ENCODE measurements around the gene DCUN1D4.

DCUN1D4 gene

DNA sequence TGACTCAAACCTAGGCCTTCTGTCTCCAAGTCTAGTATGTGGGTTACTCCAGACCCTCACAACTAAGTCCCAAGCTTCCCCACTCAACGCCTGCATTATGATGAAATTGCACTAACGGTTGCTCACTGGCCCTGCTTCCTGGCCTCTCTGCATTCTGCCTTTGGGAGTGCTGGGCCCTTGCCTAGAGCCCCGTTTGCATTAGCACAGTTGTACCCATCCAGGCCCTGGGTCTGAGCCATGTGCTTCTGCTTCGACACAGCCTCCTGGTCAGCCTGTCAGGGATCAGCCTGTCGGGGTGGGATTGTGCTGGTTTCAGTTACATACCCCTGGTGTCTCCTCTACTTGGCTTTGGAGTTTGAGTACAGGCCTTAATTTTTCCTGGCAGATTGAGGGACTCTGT is 58.4 kb downstream of the DCUN1D4 start:
- TF ChIP-seq, protein P1, sequence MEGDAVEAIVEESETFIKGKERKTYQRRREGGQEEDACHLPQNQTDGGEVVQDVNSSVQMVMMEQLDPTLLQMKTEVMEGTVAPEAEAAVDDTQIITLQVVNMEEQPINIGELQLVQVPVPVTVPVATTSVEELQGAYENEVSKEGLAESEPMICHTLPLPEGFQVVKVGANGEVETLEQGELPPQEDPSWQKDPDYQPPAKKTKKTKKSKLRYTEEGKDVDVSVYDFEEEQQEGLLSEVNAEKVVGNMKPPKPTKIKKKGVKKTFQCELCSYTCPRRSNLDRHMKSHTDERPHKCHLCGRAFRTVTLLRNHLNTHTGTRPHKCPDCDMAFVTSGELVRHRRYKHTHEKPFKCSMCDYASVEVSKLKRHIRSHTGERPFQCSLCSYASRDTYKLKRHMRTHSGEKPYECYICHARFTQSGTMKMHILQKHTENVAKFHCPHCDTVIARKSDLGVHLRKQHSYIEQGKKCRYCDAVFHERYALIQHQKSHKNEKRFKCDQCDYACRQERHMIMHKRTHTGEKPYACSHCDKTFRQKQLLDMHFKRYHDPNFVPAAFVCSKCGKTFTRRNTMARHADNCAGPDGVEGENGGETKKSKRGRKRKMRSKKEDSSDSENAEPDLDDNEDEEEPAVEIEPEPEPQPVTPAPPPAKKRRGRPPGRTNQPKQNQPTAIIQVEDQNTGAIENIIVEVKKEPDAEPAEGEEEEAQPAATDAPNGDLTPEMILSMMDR (conservative IDR thresholded peaks at IDR 0.05; ENCODE audit: control insufficient read depth, insufficient read depth, low read depth, low read length) = no peak
- no peak for DNase-seq (ENCODE audit: low read depth)

DNA sequence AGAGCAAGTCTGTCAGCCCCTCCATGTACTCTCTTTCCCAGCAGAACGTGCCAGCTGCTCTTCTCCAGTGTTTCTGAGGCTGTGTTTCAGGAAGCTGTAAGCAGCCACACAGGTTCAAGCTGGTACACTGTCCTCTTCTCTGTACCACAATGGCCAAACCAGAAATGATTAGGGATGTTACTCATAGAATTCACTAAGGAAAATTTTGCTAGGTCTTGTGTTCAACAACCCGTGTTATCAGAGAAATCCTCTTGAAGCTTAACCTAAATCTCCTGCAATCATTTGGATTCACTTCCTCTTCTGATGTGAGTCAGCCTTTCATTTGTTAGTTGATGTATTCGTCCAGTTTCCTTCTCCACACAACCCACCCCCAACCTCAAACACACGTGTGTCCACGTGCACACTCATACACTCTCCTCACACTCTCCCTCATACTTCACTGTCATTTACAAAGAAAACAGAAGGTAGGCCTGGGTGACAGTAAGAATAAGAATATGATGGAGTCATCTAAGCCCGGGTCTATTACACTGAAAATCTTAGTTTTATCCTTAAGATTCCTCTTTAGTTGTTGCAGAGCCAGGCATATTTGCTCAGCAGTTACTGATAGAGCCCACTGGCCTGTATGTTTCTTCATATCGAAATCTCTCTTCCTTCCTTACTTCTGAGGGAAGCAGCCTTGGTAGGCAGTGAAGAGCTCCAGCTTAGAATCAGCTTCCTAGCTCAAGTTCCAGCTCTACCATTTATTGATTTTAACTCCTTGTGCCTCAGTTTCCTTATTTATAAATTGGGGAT is 63.4 kb downstream of the DCUN1D4 start:
- TF ChIP-seq, protein P1 (conservative IDR thresholded peaks at IDR 0.05; ENCODE audit: control insufficient read depth, insufficient read depth, low read depth, low read length) = no peak
- peak; percentile 2 for DNase-seq (ENCODE audit: low read depth)
- H3K4me3 ChIP-seq (ENCODE audit: control insufficient read depth, low read depth, low read length) = no peak overlapping the region

More for the DNA sequence above, 58.4 kb downstream of the DCUN1D4 start:
- H3K4me3 ChIP-seq (ENCODE audit: control insufficient read depth, low read depth, low read length) = no peak overlapping the region

DNA sequence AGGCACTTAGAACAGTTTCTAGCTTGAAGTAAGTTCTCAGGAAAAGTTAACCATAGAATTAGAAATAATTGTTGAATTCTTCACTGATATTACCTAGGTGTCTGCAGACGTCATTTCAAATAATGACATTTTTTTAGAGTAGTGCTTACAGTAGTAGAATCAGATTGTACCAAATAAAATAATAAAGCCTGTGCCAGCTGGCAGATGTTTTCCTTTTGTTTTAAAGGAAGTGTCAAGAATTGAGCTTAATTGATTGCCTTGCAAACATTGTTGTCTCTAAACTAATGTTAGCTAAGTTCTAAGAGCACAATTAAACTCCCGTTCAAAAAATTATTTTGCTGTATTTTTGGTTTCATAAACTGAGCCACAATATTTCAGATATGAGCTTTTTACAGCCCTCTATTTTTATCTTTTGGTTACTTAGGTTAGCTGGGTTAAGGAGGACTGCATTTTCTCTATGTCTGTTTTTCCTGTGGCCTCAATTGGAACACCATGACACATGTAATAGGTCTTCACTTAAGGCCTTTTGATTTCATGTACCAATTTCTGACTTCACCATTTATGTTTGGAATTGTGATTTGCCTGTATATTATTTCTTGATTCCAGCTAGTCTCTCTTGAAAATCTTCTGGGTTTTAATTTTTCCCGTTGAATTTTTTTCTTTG is 64.2 kb downstream of the DCUN1D4 start:
- no peak for DNase-seq (ENCODE audit: low read depth)
- H3K4me3 ChIP-seq (ENCODE audit: control insufficient read depth, low read depth, low read length) = no peak overlapping the region
- TF ChIP-seq, protein P1 (conservative IDR thresholded peaks at IDR 0.05; ENCODE audit: control insufficient read depth, insufficient read depth, low read depth, low read length) = no peak

DNA sequence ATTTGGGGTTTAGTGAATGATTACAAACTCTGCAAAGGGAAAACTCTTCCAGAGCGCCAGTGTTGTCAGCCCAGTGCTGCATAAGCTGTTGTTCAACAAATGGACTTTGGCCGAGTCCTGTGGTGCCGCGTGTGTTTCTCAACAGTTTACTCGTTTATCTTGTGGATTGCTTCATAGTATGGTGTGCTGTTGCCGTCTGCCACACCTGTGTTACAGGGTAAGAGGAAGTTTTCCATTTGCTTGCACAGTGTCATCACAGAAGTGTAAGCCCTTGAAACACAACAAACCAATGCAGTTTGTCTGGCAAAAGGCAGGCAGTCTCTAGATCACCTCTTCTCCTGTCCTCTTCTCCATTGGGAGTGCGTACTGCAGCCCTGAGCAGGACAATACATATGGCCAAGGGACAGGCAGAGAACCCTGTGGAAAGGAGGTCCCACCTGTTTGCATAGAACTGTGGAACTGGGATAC is 66.3 kb downstream of the DCUN1D4 start:
- TF ChIP-seq, protein P1 (conservative IDR thresholded peaks at IDR 0.05; ENCODE audit: control insufficient read depth, insufficient read depth, low read depth, low read length) = no peak
- no peak for DNase-seq (ENCODE audit: low read depth)

DNA sequence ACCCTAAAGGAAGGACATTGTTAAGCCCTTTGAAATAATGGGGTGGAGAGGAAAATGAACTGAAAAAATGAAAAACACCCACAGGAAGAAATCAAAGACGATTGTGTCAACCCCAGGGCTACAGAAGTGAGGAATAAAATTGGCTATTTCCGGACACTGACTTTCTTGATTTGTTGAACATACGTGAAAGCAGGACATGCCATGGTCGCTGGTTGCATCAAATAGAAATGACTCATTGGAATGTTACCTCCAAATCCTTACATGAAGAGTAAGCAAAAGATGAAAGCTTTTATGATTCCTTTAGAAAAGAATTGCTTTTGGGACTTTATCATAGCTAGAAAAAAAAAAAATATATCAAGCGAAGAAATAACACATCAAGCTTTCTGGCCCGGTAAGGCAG is 75.3 kb downstream of the DCUN1D4 start:
- no peak for DNase-seq (ENCODE audit: low read depth)
- no peak overlapping the region for H3K4me3 ChIP-seq (ENCODE audit: control insufficient read depth, low read depth, low read length)
- TF ChIP-seq, protein P1 (conservative IDR thresholded peaks at IDR 0.05; ENCODE audit: control insufficient read depth, insufficient read depth, low read depth, low read length) = no peak

More for the DNA sequence above, 66.3 kb downstream of the DCUN1D4 start:
- no peak overlapping the region for H3K4me3 ChIP-seq (ENCODE audit: control insufficient read depth, low read depth, low read length)

DNA sequence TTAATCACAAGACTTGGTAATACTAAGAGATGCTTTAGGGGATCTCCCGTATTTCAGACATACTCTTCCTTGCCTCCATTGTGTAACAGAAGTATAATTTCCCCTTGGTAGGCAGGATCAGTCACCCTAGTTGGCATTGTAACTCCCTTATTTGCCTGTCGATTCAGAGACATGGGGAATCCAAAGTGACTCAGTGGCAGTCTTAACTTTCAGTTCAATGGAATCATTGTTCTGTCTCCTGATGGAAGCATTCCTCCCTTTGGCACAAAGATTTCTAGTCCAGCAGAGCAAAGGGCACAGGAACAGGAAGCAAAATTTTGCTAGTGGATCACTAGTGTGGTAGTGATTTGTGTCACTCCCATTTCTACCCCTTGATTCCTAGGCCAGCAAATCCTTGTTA is 80.4 kb downstream of the DCUN1D4 start:
- TF ChIP-seq, protein P1 (conservative IDR thresholded peaks at IDR 0.05; ENCODE audit: control insufficient read depth, insufficient read depth, low read depth, low read length) = no peak
- no peak for DNase-seq (ENCODE audit: low read depth)
- no peak overlapping the region for H3K4me3 ChIP-seq (ENCODE audit: control insufficient read depth, low read depth, low read length)

Data from fibroblast of mammary gland (primary cell).